ENCODE results near the gene RCOR1. TPM values are rescaled to one million over a fixed set of nuclear protein-coding genes. Genes with fewer than 3 reads are reported as not detected.

RCOR1 gene
- polyA plus RNA-seq, 1 donor (not counting 4 experiments of a cell fraction or from before 2014, with no cell fraction given), result 27.0 TPM

DNA sequence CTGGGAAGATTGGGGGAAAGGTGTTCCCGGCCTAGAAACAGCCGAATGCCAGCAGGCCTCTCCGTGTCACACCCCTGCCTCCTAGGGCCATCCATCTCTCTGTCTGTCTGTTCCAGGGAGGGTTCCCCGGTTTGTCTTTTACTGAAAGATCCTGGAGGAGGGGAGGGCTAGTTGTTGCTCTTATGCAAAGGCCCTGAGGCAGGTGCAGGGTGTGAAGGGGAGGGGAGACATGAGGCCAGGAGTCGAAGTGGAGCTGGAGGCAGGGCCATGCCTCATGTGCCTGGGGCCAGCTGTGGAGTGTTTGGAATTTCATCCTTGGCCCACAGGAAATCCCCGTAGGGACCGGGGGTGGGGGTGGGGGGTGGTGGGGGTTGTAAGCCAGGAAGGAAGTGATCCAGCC, 8.7 kb upstream of the RCOR1 start:
- H3K9me3 ChIP-seq (ENCODE audit: control insufficient read depth, low read depth, low read length), result no peaks in the 10 kb centered on the region
- no peaks in the 10 kb centered on the region for H3K27me3 ChIP-seq (ENCODE audit: control insufficient read depth, extremely low read depth, insufficient read depth, low read length)
- no peak overlapping the region for H3K4me2 ChIP-seq (ENCODE audit: control insufficient read depth, extremely low read depth, insufficient read depth, low read depth, low read length)
- H2AFZ ChIP-seq (ENCODE audit: control insufficient read depth, low read length), result no peak overlapping the region
- no peaks in the 10 kb centered on the region for H3K36me3 ChIP-seq (ENCODE audit: control insufficient read depth in 2 of 2, extremely low read depth in 1 of 2, insufficient read depth in 2 of 2, low read length in 2 of 2)
- dilution Hi-C loops (cut with MboI; ENCODE audit: extremely low pct_ligation_motif_present, low sequenced_read_pairs), result no loop called here
- TF ChIP-seq, protein P1, sequence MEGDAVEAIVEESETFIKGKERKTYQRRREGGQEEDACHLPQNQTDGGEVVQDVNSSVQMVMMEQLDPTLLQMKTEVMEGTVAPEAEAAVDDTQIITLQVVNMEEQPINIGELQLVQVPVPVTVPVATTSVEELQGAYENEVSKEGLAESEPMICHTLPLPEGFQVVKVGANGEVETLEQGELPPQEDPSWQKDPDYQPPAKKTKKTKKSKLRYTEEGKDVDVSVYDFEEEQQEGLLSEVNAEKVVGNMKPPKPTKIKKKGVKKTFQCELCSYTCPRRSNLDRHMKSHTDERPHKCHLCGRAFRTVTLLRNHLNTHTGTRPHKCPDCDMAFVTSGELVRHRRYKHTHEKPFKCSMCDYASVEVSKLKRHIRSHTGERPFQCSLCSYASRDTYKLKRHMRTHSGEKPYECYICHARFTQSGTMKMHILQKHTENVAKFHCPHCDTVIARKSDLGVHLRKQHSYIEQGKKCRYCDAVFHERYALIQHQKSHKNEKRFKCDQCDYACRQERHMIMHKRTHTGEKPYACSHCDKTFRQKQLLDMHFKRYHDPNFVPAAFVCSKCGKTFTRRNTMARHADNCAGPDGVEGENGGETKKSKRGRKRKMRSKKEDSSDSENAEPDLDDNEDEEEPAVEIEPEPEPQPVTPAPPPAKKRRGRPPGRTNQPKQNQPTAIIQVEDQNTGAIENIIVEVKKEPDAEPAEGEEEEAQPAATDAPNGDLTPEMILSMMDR (optimal IDR thresholded peaks at IDR 0.05 in 1 of 3, IDR thresholded peaks at IDR 0.05 in 1 of 3, conservative IDR thresholded peaks at IDR 0.05 in 1 of 3; ENCODE audit: extremely low read depth in 1 of 3, insufficient read depth in 2 of 3, low read length in 3 of 3), result no peak
- TF ChIP-seq EZH2 (IDR thresholded peaks at IDR 0.05; ENCODE audit: low read length), result no peak
- no peaks in the 10 kb centered on the region for H3K79me2 ChIP-seq (ENCODE audit: control insufficient read depth, insufficient read depth, low read length)
- no peak overlapping the region for H3K4me3 ChIP-seq (ENCODE audit: control insufficient read depth in 2 of 3, extremely low read depth in 1 of 3, insufficient read depth in 2 of 3, low read depth in 1 of 3, low read length in 3 of 3)
- H3K9ac ChIP-seq (ENCODE audit: control insufficient read depth, extremely low read depth, insufficient read depth, low read length), result no peak overlapping the region
- FAIRE-seq, result no peak
- no peaks in the 10 kb centered on the region for H4K20me1 ChIP-seq (ENCODE audit: control insufficient read depth, extremely low read depth, insufficient read depth, low read length)
- peaks cover 21% of the 10 kb centered on the region for H3K4me1 ChIP-seq (ENCODE audit: control insufficient read depth, extremely low read depth, insufficient read depth, low read length)
- no peaks in the 10 kb centered on the region for H3K9me1 ChIP-seq (ENCODE audit: control insufficient read depth, extremely low read depth, insufficient read depth, low read length)
- H3K27ac ChIP-seq (ENCODE audit: control insufficient read depth, insufficient read depth, low read length), result no peak overlapping the region
- no peak for DNase-seq (ENCODE audit: low read depth, low spot score)

- H3K27ac ChIP-seq (ENCODE audit: control insufficient read depth, insufficient read depth, low read length), result peak overlapping the region; percentile 64
- FAIRE-seq, result peak; percentile 58
- H3K4me1 ChIP-seq (ENCODE audit: control insufficient read depth, extremely low read depth, insufficient read depth, low read length), result peaks cover 24% of the 10 kb centered on the region
- DNase-seq (ENCODE audit: low read depth, low spot score), result no peak
- no peaks in the 10 kb centered on the region for H3K79me2 ChIP-seq (ENCODE audit: control insufficient read depth, insufficient read depth, low read length)
- dilution Hi-C loops (cut with MboI; ENCODE audit: extremely low pct_ligation_motif_present, low sequenced_read_pairs), result no loop called here
- no peaks in the 10 kb centered on the region for H3K36me3 ChIP-seq (ENCODE audit: control insufficient read depth in 2 of 2, extremely low read depth in 1 of 2, insufficient read depth in 2 of 2, low read length in 2 of 2)
- peak overlapping the region; percentile 44 for H3K4me2 ChIP-seq (ENCODE audit: control insufficient read depth, extremely low read depth, insufficient read depth, low read depth, low read length)
- H3K9ac ChIP-seq (ENCODE audit: control insufficient read depth, extremely low read depth, insufficient read depth, low read length), result peak overlapping the region; percentile 54
- no peaks in the 10 kb centered on the region for H4K20me1 ChIP-seq (ENCODE audit: control insufficient read depth, extremely low read depth, insufficient read depth, low read length)
- no peaks in the 10 kb centered on the region for H3K9me3 ChIP-seq (ENCODE audit: control insufficient read depth, low read depth, low read length)
- H2AFZ ChIP-seq (ENCODE audit: control insufficient read depth, low read length), result peak overlapping the region; percentile 88
- no peaks in the 10 kb centered on the region for H3K9me1 ChIP-seq (ENCODE audit: control insufficient read depth, extremely low read depth, insufficient read depth, low read length)
- no peaks in the 10 kb centered on the region for H3K27me3 ChIP-seq (ENCODE audit: control insufficient read depth, extremely low read depth, insufficient read depth, low read length)
- H3K4me3 ChIP-seq (ENCODE audit: control insufficient read depth in 2 of 3, extremely low read depth in 1 of 3, insufficient read depth in 2 of 3, low read depth in 1 of 3, low read length in 3 of 3), result no peak overlapping the region
- TF ChIP-seq EZH2 (IDR thresholded peaks at IDR 0.05; ENCODE audit: low read length), result no peak
- TF ChIP-seq, protein P1 (optimal IDR thresholded peaks at IDR 0.05 in 1 of 3, IDR thresholded peaks at IDR 0.05 in 1 of 3, conservative IDR thresholded peaks at IDR 0.05 in 1 of 3; ENCODE audit: extremely low read depth in 1 of 3, insufficient read depth in 2 of 3, low read length in 3 of 3), result no peak
Measured at GRCh38 chr14:102584871-102585869, 7.3 kb upstream of the RCOR1 start.

All from keratinocyte (primary cell).